ENCODE measurements around the gene TBC1D13.

TBC1D13 gene

DNA sequence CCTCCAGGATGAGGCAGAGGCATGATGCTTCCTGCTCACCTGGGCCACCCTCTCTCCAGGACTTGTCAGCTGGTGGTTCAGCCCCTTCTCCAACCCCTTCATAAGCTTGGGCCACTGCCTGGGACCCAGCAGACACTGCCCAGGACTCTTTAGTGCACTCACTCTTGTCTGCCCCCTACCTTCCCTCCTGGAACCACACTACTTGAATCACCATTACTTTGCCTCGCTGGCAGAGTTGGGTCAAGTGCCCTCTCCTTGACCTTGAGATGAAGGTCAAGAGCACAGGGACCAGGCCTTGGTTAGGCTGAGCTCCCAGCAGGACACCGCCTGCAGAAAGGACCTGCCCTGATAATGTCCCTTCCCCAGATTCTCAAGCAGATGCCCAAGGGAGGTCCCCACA is 22.8 kb downstream of the TBC1D13 start:
- TF ChIP-seq, protein P1, sequence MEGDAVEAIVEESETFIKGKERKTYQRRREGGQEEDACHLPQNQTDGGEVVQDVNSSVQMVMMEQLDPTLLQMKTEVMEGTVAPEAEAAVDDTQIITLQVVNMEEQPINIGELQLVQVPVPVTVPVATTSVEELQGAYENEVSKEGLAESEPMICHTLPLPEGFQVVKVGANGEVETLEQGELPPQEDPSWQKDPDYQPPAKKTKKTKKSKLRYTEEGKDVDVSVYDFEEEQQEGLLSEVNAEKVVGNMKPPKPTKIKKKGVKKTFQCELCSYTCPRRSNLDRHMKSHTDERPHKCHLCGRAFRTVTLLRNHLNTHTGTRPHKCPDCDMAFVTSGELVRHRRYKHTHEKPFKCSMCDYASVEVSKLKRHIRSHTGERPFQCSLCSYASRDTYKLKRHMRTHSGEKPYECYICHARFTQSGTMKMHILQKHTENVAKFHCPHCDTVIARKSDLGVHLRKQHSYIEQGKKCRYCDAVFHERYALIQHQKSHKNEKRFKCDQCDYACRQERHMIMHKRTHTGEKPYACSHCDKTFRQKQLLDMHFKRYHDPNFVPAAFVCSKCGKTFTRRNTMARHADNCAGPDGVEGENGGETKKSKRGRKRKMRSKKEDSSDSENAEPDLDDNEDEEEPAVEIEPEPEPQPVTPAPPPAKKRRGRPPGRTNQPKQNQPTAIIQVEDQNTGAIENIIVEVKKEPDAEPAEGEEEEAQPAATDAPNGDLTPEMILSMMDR (IDR thresholded peaks at IDR 0.05; ENCODE audit: insufficient read depth, low read depth, low read length, missing control alignments): no peak
- no peak overlapping the region for H3K4me3 ChIP-seq (ENCODE audit: low read length)
- DNase-seq (ENCODE audit: low read depth): no peak

DNA sequence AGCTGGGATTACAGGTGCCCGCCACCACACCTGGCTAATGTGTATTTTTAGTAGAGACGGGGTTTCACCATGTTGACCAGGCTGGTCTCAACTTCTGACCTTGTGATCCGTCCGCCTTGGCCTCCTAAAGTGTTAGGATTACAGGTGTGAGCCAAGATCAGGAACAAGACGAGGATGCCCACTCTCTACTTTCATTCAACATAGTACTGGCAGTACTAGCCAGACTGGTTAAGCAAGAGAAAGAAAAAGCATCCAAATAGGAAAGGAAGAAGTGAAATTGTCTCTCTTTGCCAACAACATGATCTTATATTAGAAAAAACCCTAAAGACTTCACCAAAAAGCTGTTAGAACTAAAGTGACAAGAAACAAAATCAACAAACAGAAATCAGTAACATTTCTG is 23.8 kb downstream of the TBC1D13 start:
- TF ChIP-seq, protein P1 (IDR thresholded peaks at IDR 0.05; ENCODE audit: insufficient read depth, low read depth, low read length, missing control alignments): no peak

DNA sequence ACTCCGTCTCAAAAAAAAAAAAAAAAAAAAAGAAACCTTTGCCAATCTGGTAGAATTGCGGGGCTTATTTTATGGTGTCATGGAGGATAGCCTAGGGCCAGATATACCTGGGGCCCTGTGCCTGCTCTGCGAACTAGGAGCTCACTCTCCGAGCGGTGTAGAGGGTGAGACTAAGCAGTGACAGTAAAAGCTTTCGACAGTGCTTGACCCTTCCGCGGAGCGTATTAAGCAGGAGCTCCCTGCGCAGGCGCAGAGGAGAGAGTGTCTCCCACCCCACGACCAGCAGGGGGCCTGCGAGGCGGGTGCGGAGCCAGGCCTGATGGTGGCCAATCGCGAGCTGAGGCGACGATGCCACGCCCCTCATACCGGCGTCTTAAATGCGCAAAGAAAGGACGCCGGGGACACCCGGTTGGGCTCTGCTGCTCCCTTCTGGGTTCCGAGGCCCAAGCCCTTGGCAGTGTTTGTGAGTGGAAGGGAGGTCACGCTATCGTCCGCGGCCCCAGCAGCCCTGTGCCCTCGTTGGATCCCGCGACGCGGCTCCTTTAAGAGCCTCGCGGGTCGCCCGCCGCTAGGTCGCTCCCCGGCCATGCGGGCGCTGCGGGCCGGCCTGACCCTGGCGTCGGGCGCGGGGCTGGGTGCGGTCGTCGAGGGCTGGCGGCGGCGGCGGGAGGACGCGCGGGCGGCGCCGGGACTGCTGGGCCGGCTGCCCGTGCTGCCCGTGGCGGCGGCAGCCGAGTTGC is 31.2 kb downstream of the TBC1D13 start, which contains the start of gene ENDOG:
Gene ENDOG (plus strand): TSS at position 402 of the 740 bp plus-strand sequence. CDS start 185 bp downstream, at position 587.
- peak; percentile 96 for DNase-seq (ENCODE audit: low read depth)
- TF ChIP-seq, protein P1 (IDR thresholded peaks at IDR 0.05; ENCODE audit: insufficient read depth, low read depth, low read length, missing control alignments): peak; percentile 94
- H3K4me3 ChIP-seq (ENCODE audit: low read length): peak within 1 kb of the TSS; percentile 63

More for the DNA sequence above, 23.8 kb downstream of the TBC1D13 start:
- DNase-seq (ENCODE audit: low read depth): no peak
- no peak overlapping the region for H3K4me3 ChIP-seq (ENCODE audit: low read length)

DNA sequence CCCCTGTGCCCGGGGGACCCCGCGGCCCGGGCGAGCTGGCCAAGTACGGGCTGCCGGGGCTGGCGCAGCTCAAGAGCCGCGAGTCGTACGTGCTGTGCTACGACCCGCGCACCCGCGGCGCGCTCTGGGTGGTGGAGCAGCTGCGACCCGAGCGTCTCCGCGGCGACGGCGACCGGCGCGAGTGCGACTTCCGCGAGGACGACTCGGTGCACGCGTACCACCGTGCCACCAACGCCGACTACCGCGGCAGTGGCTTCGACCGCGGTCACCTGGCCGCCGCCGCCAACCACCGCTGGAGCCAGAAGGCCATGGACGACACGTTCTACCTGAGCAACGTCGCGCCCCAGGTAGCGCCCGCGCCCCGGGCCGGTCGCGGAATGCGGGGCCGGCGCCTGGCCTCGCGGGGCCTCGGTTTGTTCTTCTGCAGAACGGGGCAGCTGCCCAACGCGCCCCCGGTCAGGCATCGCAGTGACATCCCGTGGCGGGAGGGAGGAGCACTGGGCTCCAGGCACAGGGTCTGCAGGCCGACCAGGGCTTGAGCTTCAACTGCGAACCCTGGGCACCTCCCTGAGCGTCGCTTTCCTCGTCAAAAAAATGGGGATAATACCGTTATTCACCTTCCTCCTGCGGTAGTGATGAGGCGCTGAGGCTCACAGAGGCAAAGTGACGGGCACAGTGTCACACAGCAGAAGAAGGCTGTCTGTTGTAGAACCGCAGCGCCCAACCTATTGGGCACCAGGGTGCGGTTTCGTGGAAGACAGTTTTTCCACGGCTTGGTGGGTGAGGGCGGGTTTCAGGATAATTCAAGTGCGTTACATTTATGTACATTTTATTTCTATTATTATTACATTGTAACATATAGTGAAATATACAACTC is 32.0 kb downstream of the TBC1D13 start:
- TF ChIP-seq, protein P1 (IDR thresholded peaks at IDR 0.05; ENCODE audit: insufficient read depth, low read depth, low read length, missing control alignments): no peak
- DNase-seq (ENCODE audit: low read depth): peak; percentile 29
- peak overlapping the region; percentile 63 for H3K4me3 ChIP-seq (ENCODE audit: low read length)

DNA sequence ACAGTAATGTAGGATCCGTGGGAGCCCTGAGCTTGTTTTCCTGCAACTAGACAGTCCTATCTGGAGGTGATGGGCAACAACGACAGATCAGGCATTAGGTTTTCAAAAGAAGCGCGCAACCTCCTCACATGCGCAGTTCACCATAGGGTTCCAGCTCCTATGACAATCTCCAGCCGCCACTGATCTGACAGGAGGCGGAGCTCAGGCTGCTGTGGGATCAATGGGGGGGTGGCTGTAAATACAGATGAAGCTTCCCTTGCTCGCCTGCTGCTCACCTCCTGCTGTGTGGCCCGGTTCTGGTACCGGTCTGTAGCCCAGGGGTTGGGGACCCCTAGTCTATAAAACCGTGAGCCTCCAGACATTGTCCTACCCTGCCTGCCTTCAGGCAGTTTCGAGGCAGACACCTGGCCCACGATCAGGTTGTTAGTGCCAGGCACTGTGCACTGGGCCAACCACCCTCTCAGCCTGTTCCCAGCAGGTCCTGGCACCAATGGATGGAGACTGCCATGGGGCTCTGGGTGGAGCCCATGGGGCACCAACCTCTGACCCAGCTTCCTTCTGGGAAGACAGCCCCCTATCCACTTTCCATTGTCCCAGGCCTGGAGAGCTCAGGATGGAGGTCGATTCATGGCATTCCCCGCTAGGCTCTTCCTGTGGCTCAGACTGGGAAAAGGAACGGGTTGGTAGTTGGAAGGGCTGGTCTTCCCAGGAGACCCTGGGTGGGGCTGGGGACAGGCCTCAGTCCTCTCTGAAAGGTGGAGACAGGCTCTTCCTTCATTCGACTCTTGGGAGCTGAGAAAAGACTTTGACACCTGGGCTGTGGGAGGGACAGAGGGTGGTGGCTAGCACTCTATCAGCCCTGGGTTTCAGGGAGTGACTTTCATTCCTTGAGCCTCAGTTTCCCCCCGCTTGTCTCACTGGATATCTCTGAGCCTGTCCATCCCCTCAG is 32.9 kb downstream of the TBC1D13 start:
- TF ChIP-seq, protein P1 (IDR thresholded peaks at IDR 0.05; ENCODE audit: insufficient read depth, low read depth, low read length, missing control alignments): no peak
- H3K4me3 ChIP-seq (ENCODE audit: low read length): peak overlapping the region; percentile 63
- DNase-seq (ENCODE audit: low read depth): no peak

All from epithelial cell of esophagus (primary cell).